Ramos (cell line): ENCODE data around the gene CAMK2N2.

Experiments
- in situ Hi-C: fragments of 300-500 bp; cut with MboI; formaldehyde crosslinking; loops from one replicate; pipeline ENCODE4 v1.14.3; 2022; ENCODE audit warnings: low sequenced_read_pairs; ENCODE audit not compliant: unreplicated experiment

CAMK2N2 gene

GRCh38 chr3:184261270-184261853 lies at the start of gene CAMK2N2:
Gene CAMK2N2 (minus strand): TSS chr3:184261553. CDS start chr3:184261285, 268 bp downstream.
- in situ Hi-C loops, result no loop called here

DNA sequence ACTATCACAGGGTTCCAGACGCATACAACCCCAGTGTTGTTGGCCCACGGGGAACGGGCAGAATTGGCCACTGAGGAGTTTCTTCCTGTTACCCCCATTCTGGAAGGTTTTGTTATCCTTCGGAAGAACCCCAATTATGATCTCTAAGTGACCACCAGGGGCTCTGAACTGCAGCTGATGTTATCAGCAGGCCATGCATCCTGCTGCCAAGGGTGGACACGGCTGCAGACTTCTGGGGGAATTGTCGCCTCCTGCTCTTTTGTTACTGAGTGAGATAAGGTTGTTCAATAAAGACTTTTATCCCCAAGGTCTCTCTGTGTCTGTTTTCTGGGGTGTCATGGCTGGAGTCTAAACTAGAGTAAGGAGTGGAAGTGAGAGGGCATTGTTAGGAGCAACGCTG lies 47.4 kb upstream of the CAMK2N2 start:
- in situ Hi-C loops, result no loop called here

DNA sequence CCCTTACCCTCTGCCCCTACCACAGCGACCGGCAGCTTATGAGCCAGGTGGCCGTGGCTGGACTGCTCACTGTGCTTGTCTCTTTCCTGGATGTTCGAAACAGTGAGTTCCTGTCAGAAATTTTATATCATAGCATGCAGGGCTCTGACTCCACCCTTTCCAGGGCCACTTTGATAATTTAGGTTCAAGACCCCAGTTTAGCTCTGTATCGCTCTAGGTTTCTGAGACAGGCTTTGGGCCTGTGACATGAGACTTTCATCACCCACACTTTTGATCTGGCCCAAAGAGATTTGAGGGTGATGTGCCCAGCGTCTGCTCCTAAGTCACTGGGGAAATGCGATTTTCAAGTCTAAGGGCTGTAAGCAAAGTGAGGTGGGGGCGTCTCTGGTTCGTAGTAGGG lies 46.6 kb upstream of the CAMK2N2 start:
- in situ Hi-C loops, result no loop called here

- in situ Hi-C loops, result no loop called here
These were observed 45.1 kb upstream of the CAMK2N2 start for GRCh38 chr3:184306341-184306972.

DNA sequence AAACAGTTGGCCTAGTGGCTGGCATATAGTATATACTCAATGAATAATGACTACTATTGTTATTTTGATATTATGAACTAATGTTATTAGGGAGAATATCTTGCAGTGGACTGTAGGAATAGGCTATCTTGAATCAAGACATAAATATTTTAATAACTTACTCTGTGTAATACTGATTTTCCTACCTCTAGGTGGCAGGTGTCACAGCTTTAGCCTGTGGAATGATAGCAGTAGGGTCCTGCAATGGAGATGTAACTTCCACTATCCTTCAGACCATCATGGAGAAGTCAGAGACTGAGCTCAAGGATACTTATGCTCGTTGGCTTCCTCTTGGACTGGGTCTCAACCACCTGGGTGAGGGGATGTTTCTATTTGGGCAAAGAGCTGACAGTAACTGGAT lies 44.2 kb upstream of the CAMK2N2 start:
- in situ Hi-C loops, result no loop called here

DNA sequence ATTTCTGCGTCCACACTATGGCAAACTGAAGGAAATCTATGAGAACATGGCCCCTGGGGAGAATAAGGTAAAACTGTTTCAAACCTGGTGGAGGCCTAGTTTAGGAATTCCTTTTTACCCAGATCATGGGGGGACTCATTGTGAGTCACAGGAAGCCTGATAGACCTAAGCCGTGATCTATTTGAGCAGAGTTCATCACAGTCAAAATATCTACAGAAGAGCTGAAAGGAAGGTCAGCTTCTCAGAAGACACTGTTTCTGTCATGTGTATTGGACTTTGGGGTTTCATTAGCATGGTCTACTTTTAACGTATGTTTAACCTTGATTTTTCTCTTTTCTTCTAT lies 39.0 kb upstream of the CAMK2N2 start:
- in situ Hi-C loops, result no loop called here

DNA sequence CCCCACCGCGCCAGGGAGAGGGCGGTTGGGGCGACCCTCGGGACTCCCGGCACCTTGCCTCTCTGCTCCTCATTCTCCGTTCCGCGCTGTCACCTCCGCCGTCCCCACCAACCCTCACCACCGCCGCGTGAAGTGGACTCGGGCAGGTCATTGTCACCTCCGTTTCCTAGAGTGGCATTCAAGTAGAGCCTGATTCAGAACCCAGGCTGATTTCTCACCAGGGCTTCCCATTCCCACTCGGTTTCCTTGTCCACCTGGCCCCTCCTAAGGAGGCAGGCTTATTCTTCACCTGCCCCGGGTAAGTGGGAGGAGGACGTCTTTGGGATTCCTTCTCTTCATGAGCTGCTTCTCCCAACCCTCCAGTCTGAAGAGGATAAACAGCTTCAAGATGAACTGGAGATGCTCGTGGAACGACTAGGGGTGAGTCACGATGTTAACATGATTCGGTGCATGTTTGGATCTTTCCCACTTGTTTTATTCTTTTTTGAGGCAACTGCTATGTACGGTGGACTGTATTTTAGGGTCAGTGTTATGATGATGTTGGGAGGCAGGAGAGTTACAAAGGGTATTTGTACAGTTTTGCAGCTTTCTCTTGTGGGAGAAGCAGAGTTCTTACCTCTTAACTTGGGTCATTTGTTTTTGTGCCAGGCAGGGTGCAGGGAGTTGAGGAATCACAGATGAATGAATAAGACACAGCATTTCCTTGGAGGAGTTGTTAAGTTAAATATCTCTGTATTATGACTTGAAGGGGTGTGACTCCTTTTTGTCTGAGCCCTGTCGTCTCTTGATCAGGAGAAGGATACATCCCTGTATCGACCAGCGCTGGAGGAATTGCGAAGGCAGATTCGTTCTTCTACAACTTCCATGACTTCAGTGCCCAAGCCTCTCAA lies 38.4 kb upstream of the CAMK2N2 start:
- in situ Hi-C loops, result loop anchor here (25.0 kb wide), 1 partner anchor 862 kb away; the partner anchor contains the start of gene MCF2L2

GRCh38 chr3:184298759-184299487 lies 37.6 kb upstream of the CAMK2N2 start, which contains the start of gene PSMD2:
Gene PSMD2 (plus strand): TSS chr3:184299241. CDS start chr3:184299267, 26 bp downstream.
- in situ Hi-C loops, result loop anchor here (25.0 kb wide), 1 partner anchor 862 kb away; the partner anchor contains the start of gene MCF2L2

DNA sequence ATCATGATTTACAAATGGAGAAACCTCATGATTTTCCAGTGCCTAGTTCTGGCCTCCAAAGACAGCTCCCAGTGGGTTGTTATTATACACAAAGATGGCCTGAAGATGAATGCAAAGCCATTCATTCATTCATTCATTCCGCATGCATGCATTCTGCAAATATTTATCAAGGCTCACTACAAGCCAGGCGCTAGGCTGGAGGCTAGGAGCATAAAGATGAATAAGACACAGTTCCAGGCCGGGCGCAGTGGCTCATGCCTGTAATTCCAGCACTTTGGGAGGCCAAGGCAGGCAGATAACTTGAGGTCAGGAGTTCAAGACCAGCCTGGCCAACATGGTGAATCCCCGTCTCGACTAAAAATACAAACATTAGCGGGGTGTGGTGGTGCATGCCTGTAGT lies 35.3 kb upstream of the CAMK2N2 start:
- in situ Hi-C loops, result loop anchor here (25.0 kb wide), 1 partner anchor 859 kb away; the partner anchor contains the start of gene MCF2L2

DNA sequence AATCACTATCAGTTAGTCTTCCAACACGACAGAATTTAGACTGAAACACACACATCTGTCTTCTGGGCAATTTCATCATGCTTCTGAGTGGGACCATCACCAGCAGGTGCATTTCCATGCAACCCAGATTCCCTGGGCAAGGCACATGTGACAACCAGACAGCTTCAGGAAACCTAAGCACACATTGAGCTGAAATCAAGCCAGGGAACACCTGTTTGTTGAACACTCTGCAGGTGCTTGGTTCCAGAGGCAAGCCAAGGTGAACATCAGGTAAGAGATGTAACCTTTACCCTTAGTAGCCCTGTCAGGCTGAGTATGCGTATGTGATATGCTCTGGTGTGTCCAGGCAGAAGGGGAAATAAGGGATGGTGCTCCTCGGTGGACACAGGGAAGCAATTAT lies 34.4 kb upstream of the CAMK2N2 start:
- in situ Hi-C loops, result loop anchor here (25.0 kb wide), 1 partner anchor 858 kb away; the partner anchor contains the start of gene MCF2L2

DNA sequence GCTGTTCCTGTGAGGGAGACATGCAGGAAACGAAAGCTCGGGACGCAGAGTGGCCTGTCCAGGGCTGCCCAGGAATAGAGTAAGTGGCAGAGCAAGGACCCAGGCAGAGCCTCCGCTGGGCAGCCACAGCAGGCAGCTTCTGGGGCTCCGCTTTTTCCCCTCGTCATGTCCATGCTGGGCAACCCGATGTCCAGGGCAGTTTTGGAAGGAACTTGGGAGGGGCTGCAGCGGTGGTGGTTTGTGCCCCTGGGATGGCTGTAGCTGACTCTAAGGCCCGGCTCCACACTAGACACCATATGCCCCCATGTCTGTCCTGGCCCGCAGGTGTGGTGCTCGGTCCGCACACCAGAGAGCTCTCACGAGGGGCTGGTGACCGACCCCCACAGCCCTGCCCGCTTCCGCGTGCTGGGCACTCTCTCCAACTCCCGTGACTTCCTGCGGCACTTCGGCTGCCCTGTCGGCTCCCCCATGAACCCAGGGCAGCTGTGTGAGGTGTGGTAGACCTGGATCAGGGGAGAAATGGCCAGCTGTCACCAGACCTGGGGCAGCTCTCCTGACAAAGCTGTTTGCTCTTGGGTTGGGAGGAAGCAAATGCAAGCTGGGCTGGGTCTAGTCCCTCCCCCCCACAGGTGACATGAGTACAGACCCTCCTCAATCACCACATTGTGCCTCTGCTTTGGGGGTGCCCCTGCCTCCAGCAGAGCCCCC lies 30.5 kb upstream of the CAMK2N2 start:
- in situ Hi-C loops, result loop anchor here (25.0 kb wide), 1 partner anchor 855 kb away; the partner anchor contains the start of gene MCF2L2

GRCh38 chr3:184291044-184291737 lies 29.8 kb upstream of the CAMK2N2 start:
- in situ Hi-C loops, result loop anchor here (25.0 kb wide), 1 partner anchor 854 kb away; the partner anchor contains the start of gene MCF2L2

DNA sequence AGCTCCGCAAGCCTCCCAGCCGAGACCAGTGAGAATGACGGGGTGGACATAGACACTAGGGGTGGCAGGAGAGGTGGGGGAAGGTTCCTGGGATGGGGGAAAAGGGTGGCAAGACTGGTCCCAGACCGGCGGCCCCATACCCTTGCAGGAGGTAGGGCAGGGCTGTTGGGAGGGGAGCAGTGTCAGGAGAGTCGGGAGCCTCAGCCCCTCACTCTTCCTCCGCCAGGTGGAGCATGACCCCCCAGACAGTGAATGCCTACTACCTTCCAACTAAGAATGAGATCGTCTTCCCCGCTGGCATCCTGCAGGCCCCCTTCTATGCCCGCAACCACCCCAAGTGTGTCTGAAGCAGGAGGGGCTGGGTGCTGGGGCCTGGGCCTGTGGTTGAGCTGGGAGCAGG lies 29.0 kb upstream of the CAMK2N2 start:
- in situ Hi-C loops, result loop anchor here (25.0 kb wide), 1 partner anchor 853 kb away; the partner anchor contains the start of gene MCF2L2

DNA sequence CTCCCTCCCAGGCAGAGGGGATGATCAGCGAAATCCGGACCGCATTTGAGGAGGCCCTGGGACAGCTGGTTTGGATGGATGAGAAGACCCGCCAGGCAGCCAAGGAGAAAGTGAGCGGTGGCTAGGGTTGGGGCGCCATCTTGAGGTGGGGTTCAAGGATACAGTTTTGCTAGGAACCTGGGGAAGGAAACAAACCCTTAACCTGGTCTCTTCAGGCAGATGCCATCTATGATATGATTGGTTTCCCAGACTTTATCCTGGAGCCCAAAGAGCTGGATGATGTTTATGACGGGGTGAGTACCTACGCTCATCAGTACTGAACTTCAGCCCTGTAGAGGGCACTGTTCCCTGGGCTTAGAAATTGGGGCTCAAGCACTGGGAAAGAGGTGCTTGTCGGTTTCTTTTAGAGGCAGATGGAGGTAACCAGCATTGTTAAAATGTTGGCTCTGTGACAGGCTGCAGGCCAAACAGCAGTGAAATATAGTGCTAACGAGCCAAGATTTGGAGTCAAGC lies 28.1 kb upstream of the CAMK2N2 start:
- in situ Hi-C loops, result loop anchor here (25.0 kb wide), 1 partner anchor 852 kb away; the partner anchor contains the start of gene MCF2L2

DNA sequence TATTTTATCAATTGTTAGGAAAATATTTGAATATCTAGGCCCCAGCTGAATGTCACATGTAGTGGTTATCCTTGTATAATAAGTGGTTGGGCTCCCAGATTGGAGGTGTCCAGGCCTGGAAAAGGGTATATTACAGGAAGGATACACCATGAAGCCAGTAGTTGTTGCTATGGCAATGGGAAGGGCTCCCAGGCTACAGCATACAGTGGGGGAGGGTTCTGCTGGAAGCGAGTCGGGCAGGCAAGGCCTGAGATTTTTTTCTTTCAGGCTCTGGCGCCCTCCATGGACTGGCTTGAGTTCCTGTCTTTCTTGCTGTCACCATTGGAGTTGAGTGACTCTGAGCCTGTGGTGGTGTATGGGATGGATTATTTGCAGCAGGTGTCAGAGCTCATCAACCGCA lies 23.3 kb upstream of the CAMK2N2 start:
- in situ Hi-C loops, result loop anchor here (5.0 to 25.0 kb wide), 3 partner anchors 57 to 847 kb away; partner anchors contain the start of genes MCF2L2 and VWA5B2

- in situ Hi-C loops, result loop anchor here (5.0 to 25.0 kb wide), 3 partner anchors 56 to 846 kb away; partner anchors contain the start of genes MCF2L2 and VWA5B2
These were observed 22.3 kb upstream of the CAMK2N2 start for GRCh38 chr3:184283681-184284080.

DNA sequence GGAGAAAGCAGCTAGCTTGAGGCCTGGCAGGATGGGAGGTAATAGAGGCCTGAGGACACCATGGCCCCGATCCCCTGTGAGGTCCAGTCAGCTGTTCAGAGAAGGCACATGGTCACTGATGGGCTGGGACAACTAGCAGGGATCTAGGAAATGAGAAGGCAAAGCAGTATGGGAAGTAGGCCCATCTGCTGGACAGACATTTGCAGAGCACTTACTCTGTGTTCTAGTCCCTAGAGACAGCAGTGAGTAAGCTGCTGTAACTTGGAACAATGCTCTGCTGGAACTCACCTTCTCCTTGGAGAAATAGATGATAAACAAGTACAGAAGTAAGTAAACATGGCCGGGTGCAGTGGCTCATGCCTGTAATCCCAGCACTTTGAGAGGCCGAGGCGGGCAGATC lies 21.6 kb upstream of the CAMK2N2 start:
- in situ Hi-C loops, result loop anchor here (5.0 to 25.0 kb wide), 3 partner anchors 56 to 846 kb away; partner anchors contain the start of genes MCF2L2 and VWA5B2

GRCh38 chr3:184277366-184277765 lies 16.0 kb upstream of the CAMK2N2 start:
- in situ Hi-C loops, result loop anchor here (25.0 kb wide), 1 partner anchor 840 kb away; the partner anchor contains the start of gene MCF2L2
